Measurements from ENCODE around the gene LYSET.
"Not testable (repeated sequence)": the region's sequence is repeated elsewhere in the genome, so short reads cannot be mapped to it uniquely, and the experiment has no call there.

Gene LYSET

DNA sequence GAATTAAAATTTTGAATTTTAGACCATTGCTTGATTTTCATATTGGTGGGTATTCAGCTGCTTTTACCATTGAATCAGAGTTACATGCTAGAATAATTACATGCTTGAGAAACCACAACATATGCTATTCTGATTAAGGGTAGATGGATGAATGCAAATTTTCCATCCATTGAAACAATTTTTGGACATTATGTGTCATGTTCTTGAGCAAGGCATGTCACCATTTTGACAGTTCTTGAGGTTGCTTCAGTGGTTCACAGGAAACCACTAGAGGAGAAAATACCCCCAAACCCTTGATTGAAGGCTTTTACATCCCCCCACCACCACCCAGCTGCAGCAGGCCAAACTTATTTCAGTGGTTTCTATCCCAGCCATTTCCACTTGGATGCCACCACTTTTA, 35.4 kb downstream of the LYSET start:
- H3K4me1 ChIP-seq (ENCODE audit: control insufficient read depth in 5 of 5, insufficient read depth in 5 of 5, low read length in 5 of 5): no peaks in the 10 kb centered on the region
- H3K27ac ChIP-seq (ENCODE audit: low read depth, low read length): no peak overlapping the region
- H3K4me3 ChIP-seq (ENCODE audit: low read depth in 1 of 5, low read length in 5 of 5): no peak overlapping the region
- no peak overlapping the region for H3K9ac ChIP-seq (ENCODE audit: low read length in 5 of 5)
- peaks cover 12 to 71% (median 58%) of the 10 kb centered on the region in 5 donors for H3K36me3 ChIP-seq (ENCODE audit: control insufficient read depth in 5 of 5, insufficient read depth in 5 of 5, low read length in 5 of 5)
- H3K27me3 ChIP-seq (ENCODE audit: control insufficient read depth in 5 of 5, insufficient read depth in 4 of 5, low read length in 5 of 5): no peaks in the 10 kb centered on the region
- no peaks in the 10 kb centered on the region for H3K9me3 ChIP-seq (ENCODE audit: control insufficient read depth in 5 of 5, low read length in 5 of 5)

DNA sequence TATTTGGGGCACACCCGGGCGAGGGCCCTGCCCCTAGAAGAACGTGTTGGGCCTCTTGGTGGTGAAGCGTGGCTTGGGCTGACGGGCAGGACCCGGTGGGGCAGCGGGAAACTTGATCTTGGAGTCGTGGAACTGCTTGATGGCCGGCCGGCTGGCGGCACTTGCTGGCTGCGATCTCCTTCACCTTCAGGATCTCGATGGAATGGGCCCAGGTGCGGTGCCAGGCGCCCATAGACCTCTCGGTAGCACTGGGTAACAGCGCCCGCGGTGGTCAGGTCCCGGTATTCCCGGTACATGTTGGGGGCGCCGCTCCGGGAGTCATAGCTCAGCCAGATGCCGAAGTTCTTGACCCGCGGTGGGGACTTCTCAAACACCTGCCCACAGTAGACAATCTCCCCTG, 38.4 kb downstream of the LYSET start:
- Histone ChIP-seq H3K9ac (ENCODE audit: low read length in 5 of 5) (no peak overlapping the region), H3K4me1 (ENCODE audit: control insufficient read depth in 5 of 5, insufficient read depth in 5 of 5, low read length in 5 of 5) (no peaks in the 10 kb centered on the region), H3K27me3 (ENCODE audit: control insufficient read depth in 5 of 5, insufficient read depth in 4 of 5, low read length in 5 of 5) (no peaks in the 10 kb centered on the region), H3K27ac (ENCODE audit: low read depth, low read length) (no peak overlapping the region), H3K4me3 (ENCODE audit: low read depth in 1 of 5, low read length in 5 of 5) (no peak overlapping the region), H3K36me3 (ENCODE audit: control insufficient read depth in 5 of 5, insufficient read depth in 5 of 5, low read length in 5 of 5) (peaks cover 13 to 72% (median 66%) of the 10 kb centered on the region in 5 donors), H3K9me3 (ENCODE audit: control insufficient read depth in 5 of 5, low read length in 5 of 5) (no peaks in the 10 kb centered on the region)

DNA sequence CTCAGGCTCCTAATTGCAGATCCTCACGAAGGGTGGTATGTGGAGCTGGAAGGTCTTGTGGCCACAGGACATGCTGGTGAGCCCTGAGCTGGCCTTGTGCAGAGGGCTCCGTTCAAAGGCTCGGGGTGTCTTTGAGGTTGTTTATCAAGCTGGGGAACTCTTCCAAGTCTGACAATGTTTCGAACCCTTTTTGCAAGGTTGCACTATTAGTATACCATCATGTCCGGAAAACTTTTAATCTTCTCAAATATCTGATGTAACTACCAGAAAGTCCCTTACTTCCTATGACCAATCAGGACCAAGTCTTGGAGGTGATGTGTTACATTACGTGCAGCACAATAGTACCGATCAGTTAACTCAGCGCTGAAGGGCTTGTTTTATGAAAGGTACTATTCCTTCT, 43.4 kb downstream of the LYSET start:
- Histone ChIP-seq H3K9ac (ENCODE audit: low read length in 5 of 5) (no peak overlapping the region), H3K9me3 (ENCODE audit: control insufficient read depth in 5 of 5, low read length in 5 of 5) (no peaks in the 10 kb centered on the region), H3K27ac (ENCODE audit: low read depth, low read length) (no peak overlapping the region), H3K4me3 (ENCODE audit: low read depth in 1 of 5, low read length in 5 of 5) (no peak overlapping the region), H3K4me1 (ENCODE audit: control insufficient read depth in 5 of 5, insufficient read depth in 5 of 5, low read length in 5 of 5) (peaks cover 0 to 14% (median 14%) of the 10 kb centered on the region in 5 donors), H3K36me3 (ENCODE audit: control insufficient read depth in 5 of 5, insufficient read depth in 5 of 5, low read length in 5 of 5) (peaks cover 13 to 53% (median 44%) of the 10 kb centered on the region in 5 donors), H3K27me3 (ENCODE audit: control insufficient read depth in 5 of 5, insufficient read depth in 4 of 5, low read length in 5 of 5) (peaks cover 0 to 3% (median 0%) of the 10 kb centered on the region in 5 donors)

DNA sequence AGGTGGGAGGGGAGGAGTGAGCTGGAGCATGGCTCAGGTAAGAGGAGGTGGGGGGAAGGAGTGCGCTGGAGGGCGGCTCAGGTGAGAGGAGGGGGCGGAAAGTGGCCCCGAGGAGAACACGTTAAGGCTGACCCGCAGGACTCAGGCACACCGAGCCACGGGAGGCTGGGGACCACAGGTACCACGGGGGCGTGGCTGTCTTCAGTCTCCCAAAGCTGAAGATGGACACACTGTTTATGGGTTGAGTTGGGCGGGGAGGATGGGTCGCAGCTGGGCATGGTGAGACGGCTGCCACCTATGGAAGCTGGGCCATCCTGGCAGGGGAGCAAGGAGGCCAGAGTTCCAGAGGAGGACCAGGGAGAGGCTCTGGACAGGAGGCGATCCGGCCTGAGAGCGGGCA, 45.4 kb downstream of the LYSET start:
- H3K4me3 ChIP-seq (ENCODE audit: low read depth in 1 of 5, low read length in 5 of 5): peak overlapping the region in 1 of 5 donors; percentile 65
- peaks cover 13 to 35% (median 29%) of the 10 kb centered on the region in 5 donors for H3K36me3 ChIP-seq (ENCODE audit: control insufficient read depth in 5 of 5, insufficient read depth in 5 of 5, low read length in 5 of 5)
- peaks cover 0 to 3% (median 0%) of the 10 kb centered on the region in 5 donors for H3K27me3 ChIP-seq (ENCODE audit: control insufficient read depth in 5 of 5, insufficient read depth in 4 of 5, low read length in 5 of 5)

DNA sequence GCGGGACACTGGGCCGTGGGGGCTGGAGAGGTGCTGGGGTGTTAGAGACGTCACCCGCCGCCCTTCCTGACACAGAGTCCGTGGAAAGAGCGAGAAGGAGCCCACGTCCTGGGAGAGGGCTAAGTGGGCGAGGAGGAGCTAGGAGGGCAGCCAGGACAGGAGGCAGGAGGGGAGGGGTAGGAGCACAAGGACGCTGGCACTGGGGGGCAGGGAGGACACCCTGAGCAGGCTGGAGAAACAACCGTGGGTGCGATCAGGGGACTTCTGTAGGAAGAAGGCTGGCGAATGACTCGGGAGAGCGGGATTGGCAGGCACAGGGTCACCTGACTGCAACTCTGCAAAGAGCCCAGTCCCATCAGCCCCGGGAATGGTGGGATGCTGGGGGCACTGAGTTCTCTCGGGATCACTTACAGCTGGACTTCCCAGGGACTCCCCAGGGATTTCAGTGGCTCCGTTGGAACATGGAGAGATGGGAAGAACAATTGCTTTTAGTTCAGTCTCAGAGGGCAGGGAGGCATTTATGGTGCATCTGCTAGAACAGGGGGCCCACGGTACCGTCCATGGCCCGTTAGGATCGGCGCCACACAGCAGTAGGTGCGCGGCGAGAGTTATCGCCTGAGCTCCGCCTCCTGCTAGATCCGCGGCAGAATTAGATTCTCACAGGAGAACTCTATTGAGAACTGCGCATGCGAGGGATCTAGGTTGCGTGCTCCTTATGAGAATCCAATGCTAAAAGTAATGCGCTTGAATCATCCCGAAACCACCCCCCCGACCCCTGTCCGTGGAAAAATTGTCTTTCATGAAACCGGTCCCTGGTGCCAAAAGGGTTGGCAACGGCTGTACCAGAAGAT, 46.2 kb downstream of the LYSET start:
- Histone ChIP-seq H3K27me3 (ENCODE audit: control insufficient read depth in 5 of 5, insufficient read depth in 4 of 5, low read length in 5 of 5) (peaks cover 0 to 3% (median 0%) of the 10 kb centered on the region in 5 donors), H3K4me1 (ENCODE audit: control insufficient read depth in 5 of 5, insufficient read depth in 5 of 5, low read length in 5 of 5) (peaks cover 0 to 14% (median 14%) of the 10 kb centered on the region in 5 donors), H3K36me3 (ENCODE audit: control insufficient read depth in 5 of 5, insufficient read depth in 5 of 5, low read length in 5 of 5) (peaks cover 13 to 29% (median 23%) of the 10 kb centered on the region in 5 donors), H3K4me3 (ENCODE audit: low read depth in 1 of 5, low read length in 5 of 5) (peak overlapping the region; percentile 47 to 74 (median 65)), H3K27ac (ENCODE audit: low read depth, low read length) (no peak overlapping the region), H3K9me3 (ENCODE audit: control insufficient read depth in 5 of 5, low read length in 5 of 5) (no peaks in the 10 kb centered on the region), H3K9ac (ENCODE audit: low read length in 5 of 5) (peak overlapping the region in 3 of 5 donors; percentile 11 to 64 (median 40))

More for the DNA sequence above, 45.4 kb downstream of the LYSET start:
- Histone ChIP-seq H3K27ac (ENCODE audit: low read depth, low read length) (no peak overlapping the region), H3K9me3 (ENCODE audit: control insufficient read depth in 5 of 5, low read length in 5 of 5) (no peaks in the 10 kb centered on the region), H3K4me1 (ENCODE audit: control insufficient read depth in 5 of 5, insufficient read depth in 5 of 5, low read length in 5 of 5) (peaks cover 0 to 14% (median 14%) of the 10 kb centered on the region in 5 donors), H3K9ac (ENCODE audit: low read length in 5 of 5) (no peak overlapping the region)

DNA sequence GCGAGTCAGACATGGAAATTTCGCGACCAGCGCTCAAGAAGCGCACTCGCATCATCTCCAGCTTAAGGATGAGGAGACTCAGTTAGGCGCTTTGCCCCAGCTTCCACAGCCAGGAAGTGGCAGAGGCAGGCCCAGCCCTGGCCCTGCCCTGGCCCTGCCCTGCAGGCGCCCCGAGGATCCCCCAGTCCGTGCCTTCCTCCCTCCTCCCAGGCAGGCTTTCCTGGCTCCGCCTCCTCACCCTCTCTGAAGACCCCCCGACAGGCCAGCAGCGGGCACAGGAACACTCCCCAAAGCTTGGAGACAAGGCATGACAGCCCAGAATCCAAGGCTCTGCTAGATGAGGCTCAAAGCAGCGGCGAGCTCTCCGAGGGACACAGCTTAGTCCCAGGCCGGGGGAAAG, 47.0 kb downstream of the LYSET start:
- Histone ChIP-seq H3K4me3 (ENCODE audit: low read depth in 1 of 5, low read length in 5 of 5) (peak overlapping the region in 4 of 5 donors; percentile 47 to 74 (median 66)), H3K36me3 (ENCODE audit: control insufficient read depth in 5 of 5, insufficient read depth in 5 of 5, low read length in 5 of 5) (peaks cover 13 to 24% (median 18%) of the 10 kb centered on the region in 5 donors), H3K9ac (ENCODE audit: low read length in 5 of 5) (no peak overlapping the region), H3K9me3 (ENCODE audit: control insufficient read depth in 5 of 5, low read length in 5 of 5) (no peaks in the 10 kb centered on the region), H3K4me1 (ENCODE audit: control insufficient read depth in 5 of 5, insufficient read depth in 5 of 5, low read length in 5 of 5) (peaks cover 0 to 14% (median 14%) of the 10 kb centered on the region in 5 donors), H3K27me3 (ENCODE audit: control insufficient read depth in 5 of 5, insufficient read depth in 4 of 5, low read length in 5 of 5) (peaks cover 0 to 3% (median 0%) of the 10 kb centered on the region in 5 donors), H3K27ac (ENCODE audit: low read depth, low read length) (no peak overlapping the region)

DNA sequence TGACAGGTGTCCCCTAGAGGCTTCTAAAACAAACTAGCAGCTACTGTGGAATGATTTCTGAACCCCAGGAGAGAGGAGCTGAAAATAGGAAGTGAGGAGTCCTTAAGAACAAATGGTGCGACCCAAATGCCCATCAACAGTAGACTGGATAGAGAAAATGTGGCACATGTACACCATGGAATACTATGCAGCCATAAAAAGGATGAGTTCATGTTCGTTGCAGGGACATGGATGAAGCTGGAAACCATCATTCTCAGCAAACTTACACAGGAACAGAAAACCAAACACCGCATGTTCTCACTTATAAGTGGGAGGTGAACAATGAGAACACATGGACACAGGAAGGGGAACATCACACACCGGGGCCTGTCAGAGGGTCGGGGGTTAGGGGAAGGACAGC, 48.0 kb downstream of the LYSET start:
- H3K27me3 ChIP-seq (ENCODE audit: control insufficient read depth in 5 of 5, insufficient read depth in 4 of 5, low read length in 5 of 5); H3K9ac ChIP-seq (ENCODE audit: low read length in 5 of 5); H3K27ac ChIP-seq (ENCODE audit: low read depth, low read length); H3K9me3 ChIP-seq (ENCODE audit: control insufficient read depth in 5 of 5, low read length in 5 of 5); H3K4me3 ChIP-seq (ENCODE audit: low read depth in 1 of 5, low read length in 5 of 5): not testable (repeated sequence)
- H3K4me1 ChIP-seq (ENCODE audit: control insufficient read depth in 5 of 5, insufficient read depth in 5 of 5, low read length in 5 of 5): peaks cover 0 to 14% (median 14%) of the 10 kb centered on the region in 5 donors
- H3K36me3 ChIP-seq (ENCODE audit: control insufficient read depth in 5 of 5, insufficient read depth in 5 of 5, low read length in 5 of 5): peaks cover 7 to 15% (median 9%) of the 10 kb centered on the region in 5 donors

DNA sequence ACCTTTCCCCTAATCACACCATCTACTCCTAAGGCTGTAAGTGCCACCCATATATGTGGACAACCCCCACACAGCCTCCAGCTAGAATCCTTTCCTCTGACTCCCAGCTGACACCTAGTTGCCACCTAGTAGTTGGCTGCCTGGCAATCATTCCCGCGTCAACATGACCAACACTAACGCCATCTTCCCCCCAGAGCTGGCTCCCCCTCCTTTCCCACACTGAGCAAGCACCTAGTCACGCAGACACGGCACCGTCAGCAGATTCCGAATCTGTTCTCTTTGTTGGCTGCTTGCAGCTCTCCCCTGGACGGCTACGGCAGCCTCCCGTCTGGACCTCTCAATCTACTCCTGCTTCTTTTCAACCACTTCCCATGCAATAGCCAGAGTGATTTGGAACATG, 49.7 kb downstream of the LYSET start:
- H3K9ac ChIP-seq (ENCODE audit: low read length in 5 of 5): no peak overlapping the region
- H3K27me3 ChIP-seq (ENCODE audit: control insufficient read depth in 5 of 5, insufficient read depth in 4 of 5, low read length in 5 of 5): peaks cover 0 to 3% (median 0%) of the 10 kb centered on the region in 5 donors
- no peak overlapping the region for H3K27ac ChIP-seq (ENCODE audit: low read depth, low read length)
- H3K4me3 ChIP-seq (ENCODE audit: low read depth in 1 of 5, low read length in 5 of 5): no peak overlapping the region
- no peaks in the 10 kb centered on the region for H3K9me3 ChIP-seq (ENCODE audit: control insufficient read depth in 5 of 5, low read length in 5 of 5)
- H3K4me1 ChIP-seq (ENCODE audit: control insufficient read depth in 5 of 5, insufficient read depth in 5 of 5, low read length in 5 of 5): peaks cover 0 to 14% (median 14%) of the 10 kb centered on the region in 5 donors
- peaks cover 0 to 6% (median 2%) of the 10 kb centered on the region in 5 donors for H3K36me3 ChIP-seq (ENCODE audit: control insufficient read depth in 5 of 5, insufficient read depth in 5 of 5, low read length in 5 of 5)

Data from subcutaneous abdominal adipose tissue (tissue), 5 donors.